Measurements from ENCODE around the gene UQCRC1. TPM values are rescaled to one million over a fixed set of nuclear protein-coding genes. Genes with fewer than 3 reads are reported as not detected.

UQCRC1 gene
- total RNA-seq, 1 donor = 131 TPM

Other genes starting within 250 kb of the UQCRC1 start
- not detected for gene FBXW12, start 237.4 kb downstream of the UQCRC1 start, total RNA-seq
- gene PLXNB1, start 179.6 kb downstream of the UQCRC1 start, total RNA-seq = 0.63 TPM
- gene CCDC51, start 169.5 kb downstream of the UQCRC1 start, total RNA-seq = 1.4 TPM
- 271 TPM for gene TMA7, start 169.4 kb downstream of the UQCRC1 start, total RNA-seq
- 5.1 TPM for gene ATRIP, start 162.9 kb downstream of the UQCRC1 start, total RNA-seq
- 64.1 TPM for gene SHISA5, start 105.5 kb downstream of the UQCRC1 start, total RNA-seq
- gene PFKFB4, start 52.8 kb downstream of the UQCRC1 start, total RNA-seq = 11.3 TPM
- gene UCN2, start 45.9 kb downstream of the UQCRC1 start, total RNA-seq = 0.10 TPM
- gene COL7A1, start 14.3 kb downstream of the UQCRC1 start, total RNA-seq = 0.10 TPM
- 0.42 TPM for gene TMEM89, start 12.1 kb upstream of the UQCRC1 start, total RNA-seq
- gene SLC26A6, start 25.8 kb upstream of the UQCRC1 start, total RNA-seq = 8.4 TPM
- 2.6 TPM for gene CELSR3, start 53.2 kb upstream of the UQCRC1 start, total RNA-seq
- gene NCKIPSD, start 76.3 kb upstream of the UQCRC1 start, total RNA-seq = 6.3 TPM
- 92.5 TPM for gene IP6K2, start 107.6 kb upstream of the UQCRC1 start, total RNA-seq
- gene PRKAR2A, start 238.2 kb upstream of the UQCRC1 start, total RNA-seq = 26.1 TPM

All from mononuclear cell (primary cell).